Measurements from ENCODE around the gene GNAI3.

- no peak for TF ChIP-seq POLR2AphosphoS5 (IDR thresholded peaks at IDR 0.05)
- no peak for TF ChIP-seq CTCF (IDR thresholded peaks at IDR 0.05; ENCODE audit: poor library complexity, severe bottlenecking)
- no peak for TF ChIP-seq EZH2 (IDR thresholded peaks at IDR 0.05; ENCODE audit: borderline replicate concordance, insufficient read depth, low read length, poor library complexity, severe bottlenecking)
- TF ChIP-seq EP300 (conservative IDR thresholded peaks at IDR 0.05; ENCODE audit: poor library complexity, severe bottlenecking) = no peak
- TF ChIP-seq SMC3 (conservative IDR thresholded peaks at IDR 0.05; ENCODE audit: poor library complexity) = no peak
Observed at GRCh38 chr1:109653306-109653705, 104.9 kb downstream of the GNAI3 start.

All from neural cell (in vitro differentiated cells).